NCI-H748 (cell line): ENCODE results near the gene GRXCR1.

Experiments used
- DNase-seq: peaks from one replicate; lab custom pipeline; 2025; ENCODE audit not compliant: unreplicated experiment; lab: John Stamatoyannopoulos, UW

GRXCR1 gene

DNA sequence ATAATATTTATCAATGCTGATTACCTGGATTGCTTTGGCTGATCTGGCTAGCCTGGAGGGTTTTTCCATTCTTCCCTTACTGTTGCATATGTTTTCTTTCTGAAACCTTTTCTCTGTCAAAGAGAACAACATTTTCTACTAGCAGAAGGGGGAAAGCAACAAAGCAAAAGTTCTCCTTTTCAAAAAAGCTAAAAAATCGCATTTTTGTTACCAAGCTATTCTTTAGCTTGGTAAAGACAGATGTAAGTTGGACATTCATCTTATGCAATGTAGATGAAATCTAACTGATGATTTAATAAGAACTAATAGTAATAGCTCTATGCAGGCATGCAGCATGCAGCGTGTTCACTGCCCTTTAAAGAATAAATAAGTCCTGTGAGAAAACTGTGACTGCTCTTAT is at the start of gene GRXCR1:
GRXCR1 (plus strand) TSS at position 301 of the 400 bp plus-strand sequence. CDS start 554 bp downstream, outside the sequence.
- DNase-seq = no peak

DNA sequence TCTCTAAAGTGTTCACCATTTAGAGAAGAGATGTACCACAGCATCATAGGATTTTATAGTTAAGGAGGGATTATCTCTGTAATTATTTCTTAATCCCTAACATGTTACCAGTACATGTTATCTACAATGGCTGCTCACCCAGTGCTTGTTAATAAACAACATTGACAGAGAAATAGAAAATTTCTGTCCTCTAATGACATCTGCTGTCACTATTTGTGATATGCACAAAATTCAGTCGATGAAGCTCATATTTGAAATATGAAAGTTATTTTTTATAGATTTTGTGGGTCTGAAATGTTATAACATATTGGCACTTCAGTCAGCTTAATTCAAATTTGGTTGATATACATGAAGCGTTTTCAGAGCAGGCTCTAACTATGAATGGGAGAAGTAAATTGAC is 48.8 kb upstream of the GRXCR1 start:
- no peak for DNase-seq

DNA sequence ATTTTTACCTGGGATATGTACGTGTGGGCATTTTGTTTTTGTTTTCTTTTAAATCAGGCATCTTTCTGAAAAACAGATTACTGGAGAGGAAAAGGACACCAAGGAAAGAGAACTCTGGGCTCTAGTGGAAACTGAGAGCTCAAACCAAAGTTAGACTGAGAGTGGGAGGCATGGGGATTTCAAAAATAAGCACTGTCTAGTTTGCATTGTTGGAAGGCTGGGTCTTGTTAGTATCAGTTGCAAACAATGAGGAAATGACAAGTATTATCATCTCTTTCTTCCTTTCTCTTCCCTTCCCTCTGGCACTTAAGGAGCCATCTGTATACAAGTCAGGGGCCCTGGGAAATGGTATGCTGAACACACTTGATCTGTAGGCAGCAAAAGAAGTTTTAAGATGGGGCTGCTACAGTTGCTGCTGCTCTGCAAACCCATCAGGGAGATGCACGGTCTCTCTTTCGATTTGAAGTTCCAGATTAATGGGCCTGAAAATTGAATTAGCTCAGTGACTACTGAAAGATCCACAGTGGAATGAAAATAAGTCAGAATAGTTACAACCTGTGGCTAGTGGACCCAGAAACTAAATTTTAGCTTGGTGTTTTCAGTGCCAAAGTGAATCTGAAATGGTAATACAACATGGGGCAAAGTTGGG is 48.0 kb upstream of the GRXCR1 start:
- no peak for DNase-seq

DNA sequence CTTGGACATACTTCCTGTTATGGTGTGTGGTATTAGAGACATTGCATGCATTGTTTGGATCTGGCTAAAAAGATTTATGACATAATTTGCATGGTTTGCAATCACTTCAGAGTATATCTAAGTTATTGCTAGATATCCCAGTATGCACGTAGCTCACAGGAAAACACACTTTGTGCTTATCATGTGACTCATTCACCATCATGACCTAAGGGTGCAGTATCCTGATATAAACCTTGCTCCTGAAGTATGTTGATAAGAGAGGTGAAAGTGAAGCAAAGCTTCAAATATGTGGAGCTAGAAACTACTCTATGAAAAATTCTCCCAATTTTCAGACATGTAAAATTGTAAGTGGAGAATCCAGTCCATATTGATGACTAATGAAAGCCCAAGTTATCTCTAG is 46.9 kb upstream of the GRXCR1 start:
- DNase-seq = no peak

DNA sequence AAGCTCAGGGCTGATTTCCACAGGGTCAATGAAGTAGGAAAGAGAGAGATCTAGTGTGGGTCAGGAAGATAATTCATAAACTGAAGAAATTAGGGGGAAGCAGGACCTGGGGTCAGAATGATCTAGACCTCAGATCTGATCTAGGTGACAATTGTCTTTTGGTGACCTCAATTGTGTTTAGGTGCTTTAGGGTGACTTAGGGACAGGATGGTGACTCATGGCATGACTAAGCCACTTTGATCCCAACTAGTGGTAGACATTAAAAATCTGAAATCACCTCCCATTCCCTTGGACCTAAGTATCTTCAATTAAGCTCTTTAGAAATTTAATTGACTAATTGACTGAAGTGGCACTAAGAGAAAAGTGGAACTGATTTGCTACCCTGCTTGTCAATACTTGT is 36.7 kb upstream of the GRXCR1 start:
- DNase-seq = no peak

DNA sequence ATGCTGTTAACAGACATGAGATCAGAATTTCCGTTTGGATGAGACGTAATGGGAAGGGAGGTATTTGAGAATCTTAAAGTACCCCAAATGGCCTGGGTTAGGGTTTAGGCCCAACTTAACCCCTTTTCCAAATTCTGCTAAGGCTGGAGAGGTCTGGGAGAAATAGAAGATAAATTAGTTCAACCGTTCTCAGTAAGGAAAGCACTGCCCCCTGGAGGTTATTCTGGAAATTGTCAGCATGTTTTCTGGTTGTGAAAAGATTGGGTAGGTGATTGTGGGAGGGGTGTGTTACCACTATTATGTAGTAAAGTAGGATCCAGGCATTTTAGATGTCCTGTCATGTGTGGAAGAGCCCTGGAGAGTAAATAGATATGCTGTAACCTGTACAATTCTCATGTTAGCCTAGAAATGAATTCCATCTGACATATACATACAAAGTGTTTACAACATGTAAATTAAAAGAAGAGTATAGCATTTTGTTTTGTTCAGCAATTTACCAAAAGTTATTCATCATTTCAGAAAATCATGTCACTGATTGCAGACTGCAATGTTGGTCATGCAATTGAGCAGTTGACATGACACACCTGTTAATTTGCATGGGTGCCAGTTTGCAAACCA is 26.8 kb upstream of the GRXCR1 start:
- peak; percentile 36 for DNase-seq

DNA sequence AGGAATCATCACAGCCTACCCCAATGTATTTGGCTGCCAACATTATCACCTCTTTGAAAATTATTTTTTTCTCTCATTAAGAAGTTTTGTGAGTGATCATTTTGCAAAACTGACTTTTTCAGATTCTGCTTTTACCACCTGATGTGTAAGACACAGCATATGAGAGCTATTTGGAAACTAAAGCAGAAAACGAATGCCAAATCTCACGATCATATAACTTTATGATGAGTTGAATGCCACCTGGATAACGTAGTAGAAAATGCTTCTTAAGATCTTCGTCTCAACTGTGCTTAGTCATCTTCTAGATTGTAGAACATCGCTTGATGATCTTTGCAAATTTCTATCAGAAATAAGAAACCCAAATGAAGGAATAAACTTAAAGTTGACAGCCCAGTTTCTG is 21.3 kb upstream of the GRXCR1 start:
- DNase-seq = no peak

DNA sequence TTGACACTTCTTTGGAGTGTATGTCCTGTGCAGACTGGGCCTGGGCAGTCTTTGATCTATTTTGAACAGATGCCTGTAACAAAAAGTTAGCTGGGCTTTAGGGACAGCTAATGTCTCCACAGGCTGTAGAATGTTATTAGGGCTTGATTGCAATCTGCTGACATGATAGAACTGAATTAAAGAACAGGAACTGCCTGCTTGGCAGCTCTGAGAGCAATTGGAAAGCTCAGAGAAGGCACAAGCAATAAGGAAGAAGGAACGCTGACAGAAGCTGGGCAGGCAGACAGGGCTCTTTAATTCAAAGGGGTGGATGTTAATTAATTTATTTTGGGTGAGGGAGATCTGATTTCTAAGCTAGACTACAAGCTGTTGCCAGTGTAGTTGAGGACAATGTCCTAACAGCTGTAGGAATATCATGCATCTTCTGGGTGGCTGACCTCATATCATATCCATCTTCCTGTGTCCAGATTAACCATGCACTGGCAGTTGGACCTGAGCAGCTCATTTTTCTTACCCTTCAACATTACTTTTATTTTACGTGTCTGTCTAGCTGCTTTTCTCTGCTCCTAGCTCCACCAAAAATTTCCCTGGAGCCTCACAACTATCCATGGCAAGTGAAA is 20.7 kb upstream of the GRXCR1 start:
- no peak for DNase-seq

DNA sequence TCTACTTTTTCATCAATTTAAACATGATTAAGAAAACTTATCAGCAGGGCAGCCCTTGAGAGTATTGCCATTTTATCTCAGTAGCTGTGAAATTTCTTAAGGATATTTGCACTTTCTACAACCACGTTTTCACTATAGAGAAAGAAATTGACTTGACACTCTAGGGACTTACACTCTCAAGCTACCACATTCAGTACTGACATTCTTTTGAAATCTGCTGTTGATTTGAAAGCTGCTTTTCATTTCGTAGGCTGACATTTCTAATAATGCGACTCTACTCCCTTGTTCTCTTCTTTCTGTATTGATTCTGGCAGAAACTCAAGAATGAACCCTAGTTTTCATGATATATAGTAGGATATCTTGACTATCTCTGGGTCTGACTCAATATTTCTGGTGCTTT is 13.7 kb upstream of the GRXCR1 start:
- no peak for DNase-seq

DNA sequence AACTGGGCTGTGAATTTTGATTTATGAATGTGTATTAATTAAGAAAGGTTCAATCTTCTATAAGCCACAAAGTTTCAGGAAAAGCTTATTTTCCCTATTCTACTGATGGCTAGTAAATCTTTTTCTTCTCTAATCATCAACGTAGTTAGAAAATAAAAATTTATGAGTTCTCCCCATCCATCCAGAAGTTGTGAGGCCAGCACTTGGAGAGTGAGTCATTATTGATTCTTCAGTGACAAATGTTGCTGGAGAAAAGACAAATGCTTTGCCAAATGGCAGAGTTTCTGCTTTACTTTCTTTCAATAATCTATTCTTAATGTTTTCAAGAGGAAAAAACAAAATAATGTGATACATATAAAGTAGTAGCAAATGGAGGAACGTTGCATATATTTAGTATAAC is 11.3 kb upstream of the GRXCR1 start:
- no peak for DNase-seq

DNA sequence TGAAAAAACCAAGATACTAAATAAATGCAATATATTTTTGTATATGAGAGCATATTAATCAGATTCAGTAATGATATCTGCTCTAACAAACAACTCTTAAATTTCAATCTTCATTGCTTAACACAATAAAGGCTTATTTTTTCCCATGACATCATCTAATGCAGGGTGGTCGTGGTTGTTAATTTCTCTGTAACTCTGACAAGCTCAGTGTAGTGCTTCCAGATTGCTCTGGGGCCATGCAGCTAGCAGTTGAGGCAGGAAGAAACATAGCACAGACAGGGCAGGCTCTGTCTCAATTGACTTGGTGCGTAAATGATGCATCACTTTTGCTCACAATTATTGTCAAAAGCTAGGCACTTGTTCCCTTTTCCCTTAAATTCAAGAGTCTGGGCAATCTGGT is 869 bp upstream of the GRXCR1 start:
- no peak for DNase-seq

DNA sequence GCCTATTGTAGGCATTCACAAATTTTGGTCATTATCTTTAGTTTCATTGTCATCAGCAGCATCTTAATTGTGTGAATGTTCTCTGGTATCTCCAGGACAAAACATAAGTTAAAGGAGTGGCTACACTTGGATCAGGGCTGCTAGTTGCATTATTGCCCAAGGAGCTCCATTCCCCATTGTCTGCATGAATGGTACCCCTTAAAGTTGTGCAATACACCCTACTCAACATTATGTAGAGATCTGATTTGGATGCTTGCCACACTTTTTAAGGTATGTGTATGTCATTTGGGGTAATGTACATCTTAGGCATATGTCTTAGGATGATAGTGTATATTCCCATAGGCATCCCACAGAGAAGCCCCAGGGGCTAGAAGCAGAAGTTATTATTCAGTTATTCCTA is 2.9 kb downstream of the GRXCR1 start:
- DNase-seq = no peak

DNA sequence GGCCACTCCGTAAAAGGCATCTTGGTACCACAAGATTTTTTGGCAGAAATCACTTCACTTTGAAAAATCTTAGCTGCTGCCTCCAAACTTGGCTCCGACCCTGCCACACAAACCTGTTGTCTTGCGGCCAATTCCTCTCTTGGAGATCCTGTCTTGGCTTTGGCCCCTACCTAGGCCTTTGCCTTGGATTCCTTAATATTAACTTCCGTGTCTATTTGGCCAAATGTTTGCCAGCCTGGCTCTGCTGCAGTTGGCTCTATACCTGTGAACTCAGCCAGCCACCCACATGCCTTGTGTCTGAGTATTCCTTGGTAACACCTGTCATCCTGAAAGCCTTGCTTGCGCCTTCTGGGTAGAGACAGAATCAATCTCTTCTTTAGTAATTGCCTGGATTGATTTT is 12.5 kb downstream of the GRXCR1 start:
- DNase-seq = no peak

DNA sequence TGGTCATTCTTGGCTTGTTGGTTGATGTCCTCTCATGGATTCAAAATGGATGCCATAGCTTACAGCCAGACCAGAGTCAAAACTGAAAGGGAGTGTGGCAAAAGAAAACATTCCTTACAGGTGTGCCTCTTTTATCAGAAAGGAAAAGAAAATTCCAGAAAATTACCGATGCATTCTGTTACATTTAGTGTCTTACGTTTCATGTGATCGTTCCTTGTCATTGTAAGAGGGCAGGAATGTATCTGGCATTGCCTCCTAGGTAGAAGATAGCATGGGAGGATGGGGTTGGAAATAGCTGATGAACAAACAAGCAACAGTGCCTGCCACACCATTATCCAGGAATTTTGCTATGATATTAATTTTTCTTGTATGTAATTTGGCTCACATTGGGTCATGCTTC is 13.1 kb downstream of the GRXCR1 start:
- no peak for DNase-seq

DNA sequence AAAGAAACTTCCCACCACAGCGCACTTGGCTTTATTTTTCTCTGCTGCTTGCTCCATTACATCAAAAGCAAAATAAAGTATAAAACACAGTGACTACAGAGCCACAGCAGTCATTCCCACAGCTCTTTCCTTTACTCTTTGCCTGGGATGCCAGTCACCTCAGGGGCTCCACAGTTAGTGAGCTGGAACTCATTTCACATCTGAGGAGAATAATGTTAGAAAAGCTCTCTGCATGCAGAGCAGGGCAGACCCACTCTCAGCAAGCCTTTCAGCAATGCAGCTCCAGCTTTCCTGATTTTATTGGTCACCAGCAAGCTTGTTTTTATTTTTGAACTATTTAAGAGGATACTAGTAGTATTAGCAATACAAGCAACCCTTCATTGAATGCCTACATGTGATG is 13.8 kb downstream of the GRXCR1 start:
- no peak for DNase-seq

DNA sequence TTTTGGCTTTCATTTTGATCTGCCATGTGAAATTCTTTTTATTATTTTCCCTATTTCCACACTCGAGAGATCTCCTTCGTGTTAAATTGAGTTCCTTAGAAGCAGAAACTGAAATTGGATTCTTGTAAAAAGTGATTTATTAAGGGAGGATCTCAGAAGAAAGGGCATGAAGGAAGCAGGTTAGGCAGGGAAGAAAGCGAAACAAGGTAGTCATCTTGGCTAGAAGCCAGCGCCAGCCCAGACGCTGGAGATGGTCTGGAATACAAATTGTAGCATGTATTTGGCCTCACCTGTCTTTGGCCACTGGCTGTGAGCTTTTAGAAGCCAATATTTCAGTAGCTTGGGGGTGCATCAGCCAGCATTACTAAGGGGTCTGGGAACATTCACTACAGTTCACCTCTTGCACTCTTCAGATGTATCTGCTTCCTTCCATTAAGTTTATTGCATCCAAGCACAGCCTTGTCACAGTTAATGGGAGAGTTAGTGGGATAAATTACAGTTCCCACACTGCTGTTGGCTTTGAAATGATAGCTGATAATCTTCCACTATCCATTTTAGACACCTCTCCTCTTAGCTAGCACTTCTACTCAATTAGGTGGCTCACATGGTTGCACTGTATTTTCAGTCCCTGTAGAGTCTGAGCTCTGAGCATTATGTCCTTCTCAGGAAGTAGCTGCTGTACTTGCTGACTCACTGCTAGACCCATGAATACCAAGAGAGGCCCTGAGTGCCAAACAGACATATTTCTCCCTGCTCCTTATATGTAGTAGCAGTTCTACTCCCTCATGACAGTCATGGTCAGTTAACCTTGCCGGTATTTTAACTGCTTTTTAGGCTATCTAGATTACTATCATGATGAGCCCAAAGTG is 14.6 kb downstream of the GRXCR1 start:
- DNase-seq = no peak

DNA sequence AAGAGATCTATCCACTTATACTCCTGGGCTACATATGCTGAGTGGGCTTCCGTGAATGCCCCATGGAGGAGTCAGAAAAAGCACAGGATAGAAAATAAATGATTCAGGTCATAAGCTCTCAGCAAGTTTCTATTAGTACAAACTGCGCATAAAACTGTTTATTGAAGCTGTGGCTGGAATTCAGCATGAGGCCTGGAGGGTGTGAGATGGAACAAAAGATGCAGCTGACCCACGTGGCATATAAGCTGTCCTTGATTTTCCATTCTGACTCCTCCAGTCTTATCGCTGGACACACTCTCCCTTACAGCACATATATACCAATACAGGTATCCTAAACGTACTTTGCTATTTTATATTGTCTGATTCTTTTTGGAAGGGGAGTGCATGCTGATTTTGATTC is 17.9 kb downstream of the GRXCR1 start:
- no peak for DNase-seq

DNA sequence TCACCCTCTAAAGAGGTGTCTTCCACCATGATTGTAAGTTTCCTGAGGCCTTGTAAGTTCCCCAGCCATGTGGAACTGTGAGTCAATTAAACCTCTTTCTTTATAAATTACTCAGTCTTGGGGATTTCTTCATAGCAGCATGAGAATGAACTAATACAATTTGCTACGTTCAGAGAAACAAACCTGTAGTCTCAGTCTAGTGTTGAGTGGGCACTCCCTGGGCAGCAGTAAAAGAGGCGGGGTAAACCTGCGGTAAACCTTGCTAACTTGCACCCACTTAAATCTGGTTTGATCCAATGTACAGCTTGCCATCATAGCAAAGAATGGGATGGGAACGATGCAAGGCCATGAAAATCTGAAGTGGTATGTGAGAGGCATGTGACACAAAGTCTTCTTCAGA is 22.4 kb downstream of the GRXCR1 start:
- no peak for DNase-seq

DNA sequence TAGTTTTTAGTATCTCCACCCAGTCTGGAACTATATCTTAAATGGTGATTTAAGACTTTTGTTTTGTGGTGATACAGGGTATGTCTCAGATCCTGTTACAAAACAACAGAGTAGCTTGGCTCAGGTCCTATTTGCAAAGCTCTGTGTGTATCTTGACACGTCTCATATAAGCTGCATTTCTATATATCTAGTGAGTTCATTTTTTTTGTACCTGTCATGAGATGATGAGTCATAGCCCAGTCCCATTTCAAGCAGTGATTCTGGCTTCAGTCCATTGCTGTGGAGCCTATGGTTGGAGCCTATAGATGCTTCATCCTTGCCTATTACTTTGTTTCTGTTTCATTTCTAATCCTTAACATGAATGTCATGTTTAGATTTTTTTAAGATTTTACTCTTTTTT is 23.0 kb downstream of the GRXCR1 start:
- DNase-seq = no peak

DNA sequence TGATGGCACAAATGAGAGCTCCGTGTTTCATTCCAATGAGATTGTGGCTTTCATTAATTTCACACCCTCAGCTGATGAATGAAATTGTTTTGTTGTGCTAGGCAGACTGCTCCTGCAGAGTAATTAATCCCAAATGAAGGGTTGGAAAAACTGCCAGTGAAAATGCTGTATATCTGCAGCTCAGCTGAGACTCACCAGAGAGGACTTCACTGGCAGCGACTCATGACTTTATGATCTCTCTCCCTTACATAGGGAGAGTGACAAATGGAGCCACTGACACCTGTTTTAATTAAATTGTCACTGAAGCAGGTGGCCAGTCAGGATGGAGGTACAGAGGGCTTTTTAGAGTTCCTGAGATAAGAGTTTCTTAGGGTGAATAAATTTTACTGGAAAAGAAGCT is 24.8 kb downstream of the GRXCR1 start:
- no peak for DNase-seq

DNA sequence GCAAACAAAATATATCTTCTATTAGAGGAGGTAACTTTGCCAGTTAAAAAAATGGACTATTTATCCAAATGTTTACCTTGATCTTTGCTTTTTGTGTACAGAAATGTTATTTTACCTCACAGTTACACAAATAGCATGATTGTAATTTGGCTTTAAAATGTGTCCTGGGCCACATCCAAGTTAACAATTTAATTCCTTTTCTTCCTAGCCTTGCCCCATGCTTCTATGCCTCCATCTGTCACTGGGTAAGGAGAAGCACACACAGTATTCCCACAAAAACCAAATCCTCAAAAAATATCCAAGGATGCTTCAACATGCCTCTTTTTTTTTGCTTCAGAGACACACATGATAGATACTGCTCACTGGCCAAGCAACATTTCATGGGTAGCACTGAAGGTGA is 30.9 kb downstream of the GRXCR1 start:
- DNase-seq = no peak

DNA sequence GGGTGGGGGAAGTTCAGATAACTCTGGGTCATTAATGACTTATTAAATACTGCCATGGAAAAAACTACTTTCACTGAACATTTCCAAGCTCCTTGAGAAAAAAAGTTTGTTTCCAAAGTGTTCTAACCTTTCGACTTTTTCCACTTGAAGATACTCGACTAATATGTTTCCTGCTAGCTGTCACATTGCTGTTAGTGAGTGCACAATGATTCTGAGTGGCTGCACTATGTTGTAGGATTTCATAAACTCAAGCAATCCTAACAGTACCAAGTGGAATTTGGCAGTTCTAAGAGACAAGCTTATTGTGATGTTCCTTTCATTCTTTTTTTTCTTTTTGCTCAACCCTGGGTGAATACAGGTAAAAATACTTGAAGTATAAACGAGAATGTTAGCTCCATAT is 33.4 kb downstream of the GRXCR1 start:
- DNase-seq = no peak
